ENCODE results near the gene IL9.

IL9 gene

DNA sequence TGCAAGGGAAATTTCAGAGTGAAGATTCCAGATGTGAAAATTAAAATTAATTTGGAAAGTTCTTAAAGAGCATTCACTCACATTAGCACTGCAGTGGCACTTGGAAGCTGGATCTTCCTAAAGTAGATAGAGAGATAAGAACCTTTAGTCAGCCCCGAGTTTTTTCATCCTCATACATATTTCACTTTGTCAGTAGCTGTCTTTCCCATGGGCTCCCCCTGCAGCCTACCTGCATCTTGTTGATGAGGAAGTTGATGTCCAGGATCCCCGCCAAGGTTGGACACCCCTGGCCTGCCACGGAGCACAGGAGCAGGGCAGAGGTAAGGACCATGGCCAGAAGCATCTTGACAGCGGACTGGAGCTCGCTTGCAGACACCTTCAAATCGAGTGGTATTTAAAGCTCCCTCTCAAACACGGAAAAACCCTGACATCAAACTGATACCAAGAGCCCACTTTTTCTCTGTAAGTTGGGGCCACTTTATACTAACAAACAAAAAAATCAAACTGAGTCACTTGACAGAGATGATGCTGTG lies at the start of gene IL9:
Gene IL9 (minus strand): TSS at position 368 of the 533 bp plus-strand sequence. CDS start 25 bp downstream, at position 343.
- no peak for DNase-seq (ENCODE audit: low read depth)

DNA sequence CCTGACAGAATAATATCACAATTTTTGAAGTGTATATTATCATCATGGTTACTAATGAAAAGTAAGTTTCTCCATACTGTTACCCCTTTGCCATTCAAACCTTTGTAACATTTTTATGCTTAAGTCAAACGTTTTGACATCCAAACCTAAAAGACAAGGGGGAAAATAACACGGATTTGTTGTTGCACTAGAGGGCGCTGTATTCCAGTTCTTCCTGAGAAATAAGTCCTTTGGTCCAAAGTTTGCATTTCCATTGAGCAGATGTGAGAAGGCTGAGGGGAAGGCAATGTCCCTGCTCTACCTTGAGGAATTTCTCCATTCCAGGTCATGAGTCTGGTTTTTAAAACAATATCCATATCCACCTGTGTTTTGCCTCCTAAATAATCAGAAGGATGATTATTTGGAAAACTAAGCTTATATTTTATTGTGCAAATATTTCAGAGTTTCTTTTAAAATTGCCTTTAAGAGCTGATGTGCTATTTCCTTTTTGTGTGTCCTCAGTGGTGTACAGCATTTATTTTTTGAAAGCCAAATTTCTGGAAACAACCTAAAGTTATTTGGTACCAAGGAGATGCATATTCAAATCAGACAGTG lies 49.4 kb upstream of the IL9 start:
- no peak for DNase-seq (ENCODE audit: low read depth)

DNA sequence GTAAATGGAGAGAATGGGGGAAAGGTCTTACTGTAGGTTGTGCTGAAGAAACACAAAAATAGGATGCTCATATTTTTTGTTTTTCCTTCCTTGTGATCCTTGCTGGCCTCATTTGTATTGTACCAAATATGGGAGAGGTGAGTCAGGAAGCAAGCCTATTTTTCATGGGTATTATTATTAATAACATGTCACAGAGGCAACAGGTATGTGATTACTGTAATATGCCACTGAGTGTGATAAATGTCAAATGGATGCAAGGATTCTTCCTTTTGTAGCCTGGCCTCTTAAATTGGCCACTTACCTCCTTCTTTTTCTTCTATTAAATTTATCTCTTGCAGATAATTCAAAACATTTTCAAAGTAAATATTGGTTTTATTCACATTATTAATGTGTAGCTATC lies 48.9 kb upstream of the IL9 start:
- DNase-seq (ENCODE audit: low read depth), result no peak

DNA sequence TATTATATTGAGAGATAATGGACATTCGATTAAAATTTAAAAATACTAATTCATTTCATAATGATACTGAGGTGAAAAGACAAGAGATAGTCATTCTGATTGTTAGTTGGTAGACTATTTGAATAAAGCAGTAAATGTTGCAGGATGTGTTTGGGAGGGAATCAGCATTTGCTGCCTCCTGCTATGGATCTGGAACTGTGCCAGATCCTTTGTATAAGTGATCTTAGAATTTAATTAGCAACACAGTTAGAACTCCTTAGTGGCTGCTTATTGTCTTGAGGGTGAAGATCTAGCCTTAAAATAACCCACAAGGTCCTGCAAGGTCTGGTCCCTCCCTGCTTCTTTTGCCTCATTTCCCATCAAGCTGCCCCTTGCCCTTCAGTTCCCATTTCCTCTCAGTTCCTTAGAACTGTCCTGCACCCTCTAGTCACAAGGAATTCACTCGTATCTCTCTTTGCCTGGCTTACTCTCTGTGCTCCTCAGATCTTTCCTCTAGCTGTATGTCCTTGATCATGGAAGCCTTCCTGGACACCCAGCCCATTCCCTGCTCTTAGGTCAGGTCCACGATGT lies 46.6 kb upstream of the IL9 start:
- DNase-seq (ENCODE audit: low read depth), result no peak

DNA sequence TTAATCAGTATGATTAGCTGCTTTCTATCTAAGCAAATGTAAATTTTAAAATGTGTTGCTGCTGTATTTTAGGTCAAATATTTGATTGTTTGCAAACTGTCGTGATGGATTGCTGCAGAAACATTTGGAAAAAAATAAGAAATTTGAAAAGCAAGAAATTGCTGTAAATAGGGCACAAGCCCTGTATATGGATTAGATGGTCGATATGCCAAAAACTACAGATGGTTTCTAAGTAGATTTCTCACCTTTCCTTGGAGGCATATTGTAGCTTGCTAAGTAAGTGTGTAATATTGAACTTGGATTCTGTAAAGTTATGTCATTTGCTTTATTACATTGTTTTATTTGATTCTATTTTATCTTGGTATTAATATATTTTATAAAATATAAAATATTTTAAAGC lies 46.1 kb upstream of the IL9 start:
- no peak for DNase-seq (ENCODE audit: low read depth)

GRCh38 chr5:135937245-135937911 lies 41.7 kb upstream of the IL9 start:
- DNase-seq (ENCODE audit: low read depth), result no peak

GRCh38 chr5:135934939-135935338 lies 39.3 kb upstream of the IL9 start:
- DNase-seq (ENCODE audit: low read depth), result no peak

GRCh38 chr5:135930949-135931295 lies 35.3 kb upstream of the IL9 start:
- DNase-seq (ENCODE audit: low read depth), result no peak

GRCh38 chr5:135930029-135930948 lies 34.6 kb upstream of the IL9 start:
- DNase-seq (ENCODE audit: low read depth), result no peak

DNA sequence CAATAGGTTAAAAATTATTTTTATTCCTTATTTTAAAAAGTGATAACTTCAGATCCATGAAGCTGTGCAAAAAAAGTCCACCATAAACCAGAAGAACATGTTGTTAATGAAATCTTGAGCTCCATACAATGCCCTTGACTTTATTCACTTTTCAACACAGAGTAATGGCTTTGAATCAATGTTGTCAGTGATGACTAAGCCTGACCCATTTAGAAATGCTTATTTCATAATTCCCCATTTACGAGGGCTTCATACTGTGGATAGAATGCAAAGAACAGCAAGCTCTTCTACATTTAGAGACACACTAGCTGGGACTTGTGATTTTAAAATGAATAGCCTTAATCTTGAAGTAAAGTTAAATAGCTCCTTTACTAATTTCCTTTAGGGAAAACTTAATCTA lies 25.7 kb upstream of the IL9 start:
- DNase-seq (ENCODE audit: low read depth), result no peak

DNA sequence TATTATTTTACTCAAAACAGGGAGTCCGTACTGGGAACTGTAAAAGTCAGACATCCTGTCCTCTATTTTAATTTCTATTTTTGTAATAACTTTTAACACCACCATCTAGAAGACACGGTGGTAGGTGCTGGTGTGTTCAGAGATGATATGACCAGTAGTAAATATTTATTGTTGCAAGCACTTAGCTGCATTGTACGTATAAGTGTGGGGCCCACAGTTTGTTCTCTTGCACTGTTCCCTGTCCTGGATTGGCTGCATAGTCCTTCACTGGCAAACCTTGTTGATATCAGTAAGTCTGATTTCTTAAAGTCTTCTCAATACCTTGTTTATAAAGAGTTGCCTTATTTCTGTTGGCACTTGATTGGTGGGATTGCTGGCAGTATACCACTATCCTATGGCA lies 24.6 kb upstream of the IL9 start:
- DNase-seq (ENCODE audit: low read depth), result no peak

DNA sequence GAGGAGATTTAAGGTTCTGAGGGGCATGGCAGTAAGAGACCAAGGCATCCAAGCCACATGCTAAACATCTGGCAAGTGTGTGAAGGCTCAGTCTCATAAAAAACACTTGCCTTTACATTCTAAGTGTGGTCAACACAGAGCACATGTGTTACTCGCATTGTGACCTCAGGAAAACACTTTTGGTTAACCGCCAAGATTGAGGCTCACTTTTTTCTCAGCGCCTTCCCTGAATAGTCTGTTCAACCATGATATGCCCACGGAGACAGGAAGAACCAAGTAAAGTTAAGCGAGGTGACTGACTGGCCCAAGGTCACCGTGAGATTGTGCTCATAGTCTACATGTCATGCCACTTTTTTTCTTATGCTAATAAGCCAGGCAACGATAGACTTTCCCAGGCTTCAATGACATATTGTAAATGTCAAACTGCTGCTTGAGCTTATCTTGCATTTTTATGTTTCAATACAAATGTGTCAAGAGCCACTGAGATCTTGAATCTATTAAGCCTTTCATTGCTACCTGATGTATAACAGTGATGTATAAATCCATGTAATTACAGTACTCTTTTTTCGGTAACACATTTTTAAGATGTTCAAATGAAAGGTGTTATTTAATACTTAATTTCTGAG lies 21.1 kb upstream of the IL9 start:
- DNase-seq (ENCODE audit: low read depth), result no peak

GRCh38 chr5:135915466-135916001 lies 19.9 kb upstream of the IL9 start:
- DNase-seq (ENCODE audit: low read depth), result no peak

GRCh38 chr5:135913713-135914626 lies 18.3 kb upstream of the IL9 start:
- no peak for DNase-seq (ENCODE audit: low read depth)

- DNase-seq (ENCODE audit: low read depth), result no peak
These were observed 9.5 kb upstream of the IL9 start for GRCh38 chr5:135905144-135905543.

GRCh38 chr5:135901633-135902032 lies 6.0 kb upstream of the IL9 start:
- DNase-seq (ENCODE audit: low read depth), result no peak

- DNase-seq (ENCODE audit: low read depth), result no peak
These were observed 4.6 kb upstream of the IL9 start for GRCh38 chr5:135900276-135900675.

GRCh38 chr5:135898651-135899050 lies 3.0 kb upstream of the IL9 start:
- no peak for DNase-seq (ENCODE audit: low read depth)

DNA sequence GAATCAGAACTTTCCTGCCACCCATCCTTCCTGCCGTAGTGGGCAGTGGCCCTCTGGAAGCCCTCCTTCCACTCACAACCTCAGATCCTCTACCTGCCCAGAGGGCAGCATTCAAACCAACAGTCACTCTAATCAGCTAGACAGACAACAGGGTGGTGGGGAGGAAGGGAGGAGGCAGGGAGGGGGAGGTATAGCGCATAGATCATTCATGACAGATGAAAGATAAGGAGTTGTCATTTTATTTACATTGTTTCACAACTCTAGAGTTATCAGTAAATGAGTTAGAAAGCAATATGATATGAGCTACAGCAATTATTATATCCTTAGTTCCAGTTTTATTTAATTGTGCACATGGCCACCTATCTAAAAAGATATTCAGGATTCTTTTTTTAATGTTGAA lies 852 bp downstream of the IL9 start:
- DNase-seq (ENCODE audit: low read depth), result no peak

DNA sequence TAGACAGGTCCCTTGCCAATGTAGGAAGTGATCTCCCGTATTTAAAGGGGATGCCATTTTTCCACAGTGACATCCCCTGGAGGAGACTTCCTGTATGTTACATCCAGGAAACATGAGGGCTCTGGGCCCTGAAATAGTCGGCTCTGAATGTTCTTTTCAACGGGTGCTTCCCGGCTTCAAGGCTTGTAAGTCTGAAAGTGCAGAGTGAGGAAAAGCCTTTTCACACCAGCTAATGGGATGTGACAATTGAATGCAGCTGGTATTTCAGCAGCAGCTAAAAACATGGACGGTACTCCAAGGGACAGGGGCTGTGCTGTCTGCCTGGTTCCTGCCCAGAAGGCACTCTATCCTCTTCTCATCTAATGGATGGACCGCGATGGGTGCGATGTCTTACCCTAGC lies 1.4 kb downstream of the IL9 start:
- DNase-seq (ENCODE audit: low read depth), result no peak

DNA sequence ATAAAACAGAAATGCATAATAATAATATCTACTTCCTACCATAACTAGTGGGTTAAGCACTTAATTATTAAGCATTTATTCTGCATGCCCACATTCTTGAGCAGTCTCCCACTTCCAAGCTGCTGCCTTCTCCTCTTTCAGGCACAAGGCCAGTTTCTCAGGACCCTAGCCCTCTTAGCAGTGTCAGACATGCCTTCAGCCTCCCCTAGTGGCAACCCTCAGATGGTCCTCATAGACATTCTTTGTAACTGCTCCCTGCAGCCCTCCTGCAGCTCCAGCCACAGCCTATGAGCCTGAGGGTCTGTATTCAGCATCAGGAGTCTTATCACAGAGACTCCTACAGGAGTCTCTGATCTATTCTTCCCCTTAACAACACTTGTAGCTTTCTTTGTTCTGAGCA lies 3.9 kb downstream of the IL9 start:
- DNase-seq (ENCODE audit: low read depth), result no peak
